ENCODE results near the gene ADRA2B. TPM values are rescaled to one million over a fixed set of nuclear protein-coding genes. Genes with fewer than 3 reads are reported as not detected.
A peak's percentile ranks its signal among the peaks of the same experiment; 100 is the strongest.

Gene ADRA2B
- total and polyA plus RNA-seq, 8 donors = 0.15 to 2.9 (median 0.44) TPM; not detected in 2

DNA sequence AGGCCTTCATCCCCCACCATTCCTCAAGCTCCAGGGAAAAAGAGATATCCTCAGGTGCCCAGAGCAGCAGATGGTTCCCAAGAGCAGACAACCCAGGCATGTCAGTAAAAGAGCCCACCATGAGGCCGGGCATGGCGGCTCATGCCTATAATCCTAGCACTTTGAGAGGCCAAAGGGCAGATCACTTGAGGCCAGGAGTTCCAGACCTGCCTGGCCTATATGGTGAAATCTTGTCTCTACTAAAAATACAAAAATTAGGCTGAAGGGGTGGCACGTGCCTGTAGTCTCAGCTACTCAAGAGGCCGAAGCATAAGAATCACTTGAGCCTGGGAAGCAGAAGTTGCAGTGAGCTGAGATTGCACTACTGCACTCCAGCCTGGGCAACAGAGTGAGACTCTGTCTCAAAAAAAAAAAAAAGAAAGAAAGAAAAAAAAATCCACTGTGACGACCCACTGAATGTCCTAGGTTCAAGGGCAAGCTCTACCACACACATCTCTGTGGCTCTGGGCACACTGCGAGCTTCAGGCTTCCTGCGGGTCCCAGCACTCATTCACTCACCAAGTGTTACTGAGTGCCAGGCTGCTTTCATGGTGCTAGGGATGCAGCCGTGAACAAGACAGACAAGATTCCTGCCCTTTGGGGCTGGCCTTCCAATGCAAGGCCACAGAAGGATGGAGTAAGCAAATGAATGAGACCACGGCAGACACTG lies 35.4 kb upstream of the ADRA2B start:
- no peak overlapping the region for H3K27ac ChIP-seq
- no peak for TF ChIP-seq POLR2AphosphoS5 (IDR thresholded peaks at IDR 0.05)
- no peak for TF ChIP-seq POLR2A (IDR thresholded peaks at IDR 0.05)
- no peak for TF ChIP-seq EP300 (IDR thresholded peaks at IDR 0.05)
- TF ChIP-seq, protein P1, sequence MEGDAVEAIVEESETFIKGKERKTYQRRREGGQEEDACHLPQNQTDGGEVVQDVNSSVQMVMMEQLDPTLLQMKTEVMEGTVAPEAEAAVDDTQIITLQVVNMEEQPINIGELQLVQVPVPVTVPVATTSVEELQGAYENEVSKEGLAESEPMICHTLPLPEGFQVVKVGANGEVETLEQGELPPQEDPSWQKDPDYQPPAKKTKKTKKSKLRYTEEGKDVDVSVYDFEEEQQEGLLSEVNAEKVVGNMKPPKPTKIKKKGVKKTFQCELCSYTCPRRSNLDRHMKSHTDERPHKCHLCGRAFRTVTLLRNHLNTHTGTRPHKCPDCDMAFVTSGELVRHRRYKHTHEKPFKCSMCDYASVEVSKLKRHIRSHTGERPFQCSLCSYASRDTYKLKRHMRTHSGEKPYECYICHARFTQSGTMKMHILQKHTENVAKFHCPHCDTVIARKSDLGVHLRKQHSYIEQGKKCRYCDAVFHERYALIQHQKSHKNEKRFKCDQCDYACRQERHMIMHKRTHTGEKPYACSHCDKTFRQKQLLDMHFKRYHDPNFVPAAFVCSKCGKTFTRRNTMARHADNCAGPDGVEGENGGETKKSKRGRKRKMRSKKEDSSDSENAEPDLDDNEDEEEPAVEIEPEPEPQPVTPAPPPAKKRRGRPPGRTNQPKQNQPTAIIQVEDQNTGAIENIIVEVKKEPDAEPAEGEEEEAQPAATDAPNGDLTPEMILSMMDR (IDR thresholded peaks at IDR 0.05) = no peak
- H3K4me3 ChIP-seq = no peak overlapping the region
- WGBS, 5 donors = 86 to 93% (median 89%) methylated on average over 7 to 9 of the region's 9 CpGs
- intact Hi-C loops (cut with DNase I; ENCODE audit: low total_unique reads) = no loop called here
- H3K4me1 ChIP-seq = peaks cover 0 to 23% (median 11%) of the 10 kb centered on the region in 4 donors
- no peak for DNase-seq
- no peaks in the 10 kb centered on the region for H3K9me3 ChIP-seq
- no peaks in the 10 kb centered on the region for H3K36me3 ChIP-seq
- peaks cover 0 to 12% (median 0%) of the 10 kb centered on the region in 3 donors for H3K27me3 ChIP-seq

DNA sequence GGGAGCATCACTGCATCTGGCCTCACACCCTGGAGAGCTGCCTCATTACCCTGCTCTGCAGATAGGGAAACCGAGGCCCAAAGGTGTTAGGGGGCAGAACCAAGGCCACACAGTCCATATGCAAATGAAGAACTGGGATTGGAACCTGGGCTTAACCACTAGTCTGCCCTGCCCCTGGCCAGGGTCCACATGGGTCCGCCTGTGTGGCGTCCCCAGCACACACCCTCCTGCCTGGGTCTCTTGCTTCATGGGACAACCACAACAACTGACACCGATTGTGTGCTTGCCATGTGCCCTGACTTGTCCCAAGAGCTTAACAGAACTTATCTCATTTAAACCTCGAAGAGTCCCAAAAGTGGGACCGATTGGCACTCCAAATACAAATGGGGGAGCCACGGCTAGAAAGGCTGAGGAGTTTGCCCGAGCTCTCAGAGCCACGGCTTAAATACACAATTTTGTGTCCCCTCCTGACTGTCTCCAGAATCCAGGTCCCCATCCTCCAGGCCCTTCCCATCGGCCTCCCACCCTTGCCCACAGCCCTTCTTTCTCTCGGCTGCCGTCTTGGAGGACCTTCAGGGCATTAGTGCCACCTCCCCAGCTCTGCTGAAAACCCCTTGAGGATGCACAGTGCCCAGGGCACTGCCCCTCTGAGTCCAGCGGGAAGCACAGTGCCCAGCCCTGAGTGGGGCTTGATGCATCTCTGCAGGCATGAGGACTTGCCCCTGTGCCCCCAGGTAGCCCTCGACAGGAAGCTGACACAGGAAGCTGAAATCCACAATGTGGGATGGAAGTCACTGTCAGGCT lies 34.6 kb upstream of the ADRA2B start:
- Histone ChIP-seq H3K9me3 (no peaks in the 10 kb centered on the region), H3K4me1 (peaks cover 1 to 30% (median 13%) of the 10 kb centered on the region in 4 donors), H3K27me3 (peaks cover 0 to 8% (median 0%) of the 10 kb centered on the region in 3 donors), H3K36me3 (no peaks in the 10 kb centered on the region), H3K4me3 (no peak overlapping the region), H3K27ac (no peak overlapping the region)
- intact Hi-C loops (cut with DNase I; ENCODE audit: low total_unique reads) = no loop called here
- DNase-seq = peak in 1 of 2 donors; percentile 2
- 90 to 94% (median 91%) methylated on average over 13 to 14 of the region's 14 CpGs for WGBS, 5 donors
- no peak for TF ChIP-seq POLR2AphosphoS5 (IDR thresholded peaks at IDR 0.05)
- TF ChIP-seq POLR2A (IDR thresholded peaks at IDR 0.05) = no peak
- no peak for TF ChIP-seq EP300 (IDR thresholded peaks at IDR 0.05)
- TF ChIP-seq, protein P1 (IDR thresholded peaks at IDR 0.05) = no peak

DNA sequence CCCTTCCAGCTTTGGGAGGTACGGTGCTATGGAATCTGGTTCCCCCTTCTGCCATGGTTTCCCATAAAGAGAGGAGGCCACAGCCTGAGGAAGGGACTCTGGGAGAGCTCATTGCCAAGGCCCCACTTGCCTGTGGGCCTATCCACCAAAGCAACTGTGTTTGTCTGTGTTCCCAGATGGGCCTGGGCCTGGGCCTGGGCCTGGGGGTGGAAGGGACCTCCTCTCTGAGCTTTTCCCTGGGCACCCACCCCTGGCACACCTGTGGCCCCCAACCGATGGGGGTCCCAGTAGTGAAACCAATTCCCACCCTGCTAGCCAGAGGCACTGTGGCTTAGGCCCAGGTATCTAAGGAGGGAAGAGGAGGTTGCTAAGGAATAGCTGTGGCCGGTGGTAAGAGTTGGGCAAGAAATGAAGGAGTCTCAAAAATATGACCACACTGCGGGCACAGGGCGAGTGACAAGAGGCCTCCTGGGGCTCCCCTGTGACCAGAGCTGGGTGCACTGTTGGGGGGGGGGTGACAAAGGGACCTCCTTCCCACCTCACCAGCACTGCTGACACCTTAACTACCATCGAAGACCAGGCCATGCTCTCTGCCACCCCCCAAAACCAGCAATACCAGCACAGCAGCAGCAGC lies 33.8 kb upstream of the ADRA2B start:
- H3K27ac ChIP-seq = no peak overlapping the region
- 88 to 97% (median 93%) methylated on average over 6 of the region's 6 CpGs for WGBS, 5 donors
- peaks cover 4 to 39% (median 22%) of the 10 kb centered on the region in 4 donors for H3K4me1 ChIP-seq
- no peak overlapping the region for H3K4me3 ChIP-seq
- H3K9me3 ChIP-seq = no peaks in the 10 kb centered on the region
- intact Hi-C loops (cut with DNase I; ENCODE audit: low total_unique reads) = no loop called here
- DNase-seq = no peak
- TF ChIP-seq POLR2A (IDR thresholded peaks at IDR 0.05) (no peak), POLR2AphosphoS5 (IDR thresholded peaks at IDR 0.05) (no peak), EP300 (IDR thresholded peaks at IDR 0.05) (no peak)
- TF ChIP-seq, protein P1 (IDR thresholded peaks at IDR 0.05) = no peak
- H3K27me3 ChIP-seq = no peaks in the 10 kb centered on the region
- no peaks in the 10 kb centered on the region for H3K36me3 ChIP-seq

Data from stomach (tissue), 9 donors.